G401 (cell line): ENCODE results near the gene TYRO3. TPM values are rescaled to one million over a fixed set of nuclear protein-coding genes. Genes with fewer than 3 reads are reported as not detected.
"Not testable (repeated sequence)": the region's sequence is repeated elsewhere in the genome, so short reads cannot be mapped to it uniquely, and the experiment has no call there.

Experiments used
- DNase-seq: peaks from one replicate; pipeline ENCODE4 v3.0.0-alpha.2; 2015; ENCODE audit warnings: low spot score
- in situ Hi-C: cut with HindIII; loops from 2 replicates; pipeline ENCODE4 v1.10.0; 2016; ENCODE audit warnings: low sequenced_read_pairs, mixed read lengths
- total RNA-seq: library from RNA; depleted of rRNA; stranded (reverse); fragments of >200 nt; shearing (Covaris generic); gene quantifications from 2 replicates; pipeline ENCODE4 v1.2.3, GENCODE V29; 2014

Gene TYRO3
- total RNA-seq, 1 experiment from 2014 or later, result 26.2 TPM

DNA sequence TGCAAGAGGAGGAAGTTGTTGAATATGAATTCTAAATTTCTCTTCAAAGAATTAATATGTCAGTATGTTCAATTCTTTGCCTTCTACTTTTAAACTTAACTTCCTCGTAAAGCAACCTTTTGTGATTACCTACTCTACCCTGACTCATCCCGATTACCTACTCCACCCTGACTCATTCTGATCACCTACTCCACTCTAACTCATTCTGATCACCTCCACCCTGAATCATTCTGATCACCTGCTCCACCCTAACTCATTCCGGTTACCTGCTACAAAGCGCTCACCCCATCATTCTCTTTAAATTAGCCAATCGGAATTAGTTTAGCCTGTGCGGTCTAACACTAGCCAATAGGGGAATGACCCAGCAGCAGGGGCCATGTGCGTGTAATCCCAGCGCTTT, 33.7 kb downstream of the TYRO3 start:
- in situ Hi-C loops, DNase-seq: not testable (repeated sequence)

GRCh38 chr15:41594801-41595746, 36.1 kb downstream of the TYRO3 start:
- in situ Hi-C loops, result no loop called here

DNA sequence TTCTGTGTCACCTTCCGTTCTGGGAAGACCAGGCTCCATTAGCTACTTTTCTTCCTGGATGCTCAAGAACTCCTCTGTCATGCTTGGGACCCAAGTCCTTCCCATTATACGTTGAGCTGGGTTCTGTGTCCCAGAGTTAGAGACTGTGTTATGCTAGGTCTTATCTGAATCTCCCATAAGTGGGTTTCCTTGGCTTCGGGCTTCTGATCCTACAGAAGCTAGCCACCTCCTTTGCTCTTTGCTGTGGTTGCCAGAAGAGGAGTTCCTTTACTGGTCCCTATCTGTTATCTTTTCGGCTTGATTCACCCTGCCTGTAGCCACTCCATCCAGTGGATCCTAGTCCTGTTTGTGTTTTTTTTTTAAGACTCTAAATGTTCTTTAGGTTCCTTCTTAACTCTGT, 38.0 kb downstream of the TYRO3 start:
- DNase-seq, result no peak
- in situ Hi-C loops, result no loop called here

More at GRCh38 chr15:41594801-41595746, 36.1 kb downstream of the TYRO3 start:
- no peak for DNase-seq

DNA sequence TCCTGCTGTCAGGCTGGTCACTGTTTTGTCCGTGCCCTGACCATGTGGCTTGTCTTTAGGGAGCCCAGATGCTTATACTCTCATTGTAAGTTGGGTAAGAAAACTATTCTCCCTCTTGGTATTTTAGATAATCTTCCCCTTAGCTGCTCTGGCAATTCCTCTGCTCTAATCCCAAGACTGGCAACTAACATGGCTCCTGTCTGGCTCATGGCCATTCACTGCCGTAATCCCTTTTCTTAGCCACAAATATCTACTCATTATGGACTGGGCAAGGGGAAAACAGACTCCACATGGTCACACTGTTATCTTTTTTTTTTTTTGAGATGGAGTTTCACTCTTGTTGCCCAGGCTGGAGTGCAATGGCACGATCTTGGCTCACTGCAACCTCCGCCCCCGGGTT, 38.8 kb downstream of the TYRO3 start:
- DNase-seq, result peak; percentile 77
- in situ Hi-C loops, result no loop called here

DNA sequence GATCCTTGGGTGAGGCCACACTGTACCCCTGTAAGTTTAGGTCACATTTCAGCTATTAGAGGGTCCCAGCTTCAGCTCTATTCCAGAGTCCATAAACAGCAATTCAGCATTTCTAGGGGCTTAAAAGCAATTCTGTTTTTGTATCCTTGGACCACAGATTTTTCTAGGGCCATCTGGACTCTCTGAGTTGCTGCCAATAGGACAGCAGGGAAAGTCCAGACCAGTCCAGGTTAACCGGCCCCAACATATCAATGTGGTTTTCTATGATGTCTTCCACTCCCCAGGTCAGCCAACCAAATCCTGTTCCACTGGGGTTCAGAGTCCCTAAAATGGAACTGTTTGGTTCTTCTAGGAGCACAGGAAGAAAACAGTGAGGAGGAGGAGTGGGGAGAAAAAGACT, 40.0 kb downstream of the TYRO3 start:
- DNase-seq, result peak; percentile 95
- in situ Hi-C loops, result no loop called here

GRCh38 chr15:41603411-41603935, 44.5 kb downstream of the TYRO3 start:
- in situ Hi-C loops, result no loop called here

DNA sequence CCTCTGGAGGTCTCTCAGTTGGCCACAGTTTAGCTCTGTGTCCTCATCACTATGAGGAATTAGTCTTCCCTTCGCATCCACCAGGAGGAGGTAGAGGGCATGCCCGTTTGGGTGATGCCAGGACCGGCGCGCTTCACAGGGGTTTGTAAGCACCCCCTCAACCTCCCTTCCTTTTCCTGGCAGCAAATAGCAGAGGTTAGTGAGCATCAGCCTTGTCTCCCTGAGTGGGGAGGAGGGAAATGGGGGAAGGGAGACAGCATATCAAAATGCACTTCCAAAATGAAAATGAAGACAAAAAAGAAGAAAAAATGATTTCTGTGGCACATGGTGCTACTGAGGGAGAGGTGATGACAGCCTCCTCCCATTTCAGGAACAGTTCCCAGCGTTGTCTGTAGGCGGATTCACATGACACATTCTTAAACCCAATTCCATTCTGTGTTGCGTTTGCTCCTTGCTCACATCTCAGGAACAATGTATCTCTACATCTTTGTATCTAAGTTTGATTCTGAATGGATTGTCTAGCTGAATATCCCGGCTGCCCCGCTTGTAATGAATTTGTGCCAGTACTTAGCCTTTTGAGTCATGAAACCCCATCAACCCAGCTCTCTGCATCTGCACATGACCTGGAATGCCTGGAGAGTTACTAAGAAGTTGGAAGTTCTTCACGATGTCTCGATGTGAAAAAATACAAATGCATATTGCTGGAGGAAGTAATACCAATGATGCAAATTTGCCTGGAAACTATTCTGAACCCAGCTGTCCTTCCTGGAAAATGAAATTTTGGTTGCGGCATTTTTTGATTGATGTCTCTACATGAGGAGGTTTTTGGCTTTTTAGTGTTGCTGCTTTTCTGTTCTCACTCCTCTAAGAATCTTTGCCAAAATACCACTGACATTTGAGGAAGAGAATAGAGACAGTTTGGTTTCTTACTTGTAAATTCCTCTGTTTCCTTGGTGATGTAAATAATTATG, 45.2 kb downstream of the TYRO3 start:
- in situ Hi-C loops, result no loop called here
- DNase-seq, result peak; percentile 89

More at GRCh38 chr15:41603411-41603935, 44.5 kb downstream of the TYRO3 start:
- no peak for DNase-seq

GRCh38 chr15:41605566-41605965, 46.6 kb downstream of the TYRO3 start:
- in situ Hi-C loops, result no loop called here
- DNase-seq, result no peak

DNA sequence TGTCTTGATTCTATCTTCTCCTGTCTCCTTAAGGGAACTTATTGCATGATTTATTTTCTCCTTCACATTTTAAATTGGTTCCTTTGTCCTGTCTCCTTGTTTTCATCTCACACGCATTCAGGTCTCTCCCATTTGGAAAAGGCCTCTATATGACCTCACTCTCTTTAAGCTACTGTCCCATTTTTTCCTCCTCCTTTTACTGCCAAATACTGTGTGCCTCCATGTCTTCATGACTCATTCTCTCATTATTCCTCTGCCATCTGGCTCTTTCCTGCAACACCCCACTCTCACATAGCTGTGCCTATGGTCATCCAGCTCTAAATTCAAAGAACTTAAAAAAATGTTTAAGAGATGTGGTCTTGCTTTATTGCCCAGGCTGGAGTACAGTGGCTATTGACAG, 48.0 kb downstream of the TYRO3 start:
- in situ Hi-C loops, result no loop called here
- DNase-seq, result peak; percentile 92

- in situ Hi-C loops, result no loop called here
- DNase-seq, result no peak
These were observed 50.1 kb downstream of the TYRO3 start for GRCh38 chr15:41609123-41609522.

- in situ Hi-C loops, result no loop called here
These were observed 51.0 kb downstream of the TYRO3 start for GRCh38 chr15:41610048-41610447.

GRCh38 chr15:41620536-41621199, 61.7 kb downstream of the TYRO3 start:
- no peak for DNase-seq
- in situ Hi-C loops, result no loop called here

More at GRCh38 chr15:41610048-41610447, 51.0 kb downstream of the TYRO3 start:
- no peak for DNase-seq

DNA sequence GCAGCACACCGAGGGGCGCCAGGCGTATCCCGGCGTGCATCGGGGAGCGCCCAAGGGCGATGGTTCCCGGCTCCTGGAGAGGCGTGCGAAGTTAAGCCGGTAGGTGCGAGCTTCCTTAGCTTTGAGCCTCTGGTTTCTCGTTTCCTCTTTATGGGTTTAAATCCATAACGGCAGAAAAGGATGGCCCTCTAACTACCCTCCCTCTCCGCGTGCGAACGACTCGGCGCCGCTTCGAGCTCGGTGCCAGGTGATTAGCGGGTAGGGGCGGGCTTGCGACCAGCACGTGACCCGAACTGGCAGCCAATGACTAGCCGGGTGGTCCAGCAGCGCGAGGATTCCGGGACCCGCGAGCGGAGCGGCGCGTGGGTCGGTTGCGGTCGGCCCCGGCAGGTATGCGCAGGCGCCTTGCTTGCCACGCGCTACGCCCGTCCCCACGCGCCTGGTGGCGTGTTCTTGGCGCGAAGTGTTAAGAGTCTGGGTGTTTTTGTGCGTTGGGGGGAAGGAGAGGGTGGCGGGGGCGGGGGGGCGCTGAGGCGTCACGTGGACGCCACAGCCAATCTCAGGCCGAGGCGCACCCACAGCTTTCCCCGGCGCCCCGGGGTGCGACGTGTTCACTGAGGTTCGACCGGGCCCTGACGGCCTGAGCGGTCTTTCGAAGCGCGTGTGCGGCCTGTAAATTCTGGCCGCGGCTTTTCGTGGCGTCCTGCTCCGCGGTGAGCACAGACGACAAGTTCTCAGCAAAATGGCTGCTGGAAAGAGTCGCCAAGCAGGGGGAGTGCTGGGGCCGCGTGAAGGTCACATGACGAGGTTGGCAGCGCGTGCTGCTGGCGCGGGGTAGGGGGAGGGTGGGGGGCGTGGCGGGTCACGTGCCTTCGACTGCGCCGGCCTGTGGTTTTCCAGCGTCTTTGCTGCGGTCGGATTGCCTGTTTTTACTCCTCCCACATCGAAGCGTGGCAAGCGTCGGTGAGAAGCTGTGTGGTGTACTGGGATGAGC, 62.5 kb downstream of the TYRO3 start:
- in situ Hi-C loops, result no loop called here
- DNase-seq, result peak; percentile 82

DNA sequence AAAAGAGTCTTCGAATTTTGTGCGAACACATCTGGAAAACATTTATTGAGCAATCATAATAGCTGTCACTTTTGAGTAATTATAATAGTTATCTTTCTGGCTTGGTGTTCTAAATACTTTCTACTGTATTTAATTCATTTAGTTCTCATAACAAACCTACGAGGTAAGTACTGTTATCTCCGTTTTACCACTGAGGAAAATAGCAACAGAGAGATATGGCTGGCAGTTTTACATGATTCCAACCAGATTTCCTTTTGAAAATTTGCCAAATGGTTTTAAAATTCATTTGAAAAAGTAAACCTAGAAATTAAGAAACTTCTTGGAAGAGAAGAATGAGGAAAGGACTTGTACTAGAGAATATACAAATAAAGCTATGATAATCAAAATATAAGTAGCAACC, 63.9 kb downstream of the TYRO3 start:
- in situ Hi-C loops, result no loop called here
- no peak for DNase-seq

GRCh38 chr15:41627203-41627602, 68.2 kb downstream of the TYRO3 start:
- DNase-seq, result no peak
- in situ Hi-C loops, result no loop called here

DNA sequence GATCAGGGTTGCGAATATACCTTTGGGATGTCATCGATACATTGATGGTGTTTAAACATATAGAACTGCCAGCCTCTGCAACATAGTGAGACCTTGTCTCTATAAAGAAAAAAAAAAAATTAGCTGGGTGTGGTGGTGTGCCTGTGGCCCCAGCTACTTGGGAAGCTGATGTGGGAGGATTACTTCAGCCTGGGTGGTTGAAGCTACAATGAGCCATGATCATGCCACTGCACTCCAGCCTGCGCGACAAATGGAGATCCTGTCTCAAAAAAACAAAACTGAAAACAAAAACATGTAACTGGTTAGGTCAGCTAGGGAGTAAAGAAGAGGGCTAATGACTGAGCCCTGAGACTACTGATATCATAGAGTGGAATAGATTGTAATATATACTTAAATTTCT, 70.5 kb downstream of the TYRO3 start:
- DNase-seq, result peak; percentile 25
- in situ Hi-C loops, result no loop called here

DNA sequence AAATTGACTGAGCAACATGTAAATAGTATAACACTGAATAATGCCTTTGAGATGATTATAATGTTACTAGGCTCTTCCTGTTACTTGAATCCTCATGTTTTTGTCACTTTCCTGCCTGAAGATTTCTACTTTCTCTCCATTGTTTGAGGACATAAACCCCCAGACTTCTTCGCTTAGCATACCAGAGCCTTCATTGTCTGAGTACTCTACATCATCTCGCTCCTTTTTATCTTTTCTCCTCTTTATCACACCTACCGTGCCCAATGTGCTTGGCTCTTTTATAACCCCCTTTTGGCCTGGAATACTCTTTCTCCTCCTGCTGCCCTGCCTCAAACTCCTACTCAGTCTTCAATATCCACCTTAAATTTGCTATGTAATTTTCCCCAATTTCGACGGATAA, 70.9 kb downstream of the TYRO3 start:
- in situ Hi-C loops, result no loop called here
- DNase-seq, result no peak
